Adrenal gland (tissue), 12 donors: ENCODE results near the gene BBOX1. TPM values are rescaled to one million over a fixed set of nuclear protein-coding genes. Genes with fewer than 3 reads are reported as not detected.

Source experiments
- DNase-seq, 7 donors: peaks; one replicate each; pipeline ENCODE4 v3.0.0-alpha.2; 2019 to 2020
- H3K27ac ChIP-seq, 5 donors: fragments of 200-600 bp; sonication (generic) in 4 of 5; 1 replicate in 3 of 5; 2 replicates in 2 of 5; pipeline versions ENCODE4 v1.5.1 to v1.8.0; 2016 to 2020; ENCODE audit warnings: mild to moderate bottlenecking in 1 of 5
- H3K27me3 ChIP-seq: fragments of 200-600 bp; 2 replicates; pipeline ENCODE4 v1.8.0; 2021
- H3K36me3 ChIP-seq, 2 donors: fragments of 200-600 bp; replicated peaks in 1 of 2; 1 replicate in 1 of 2; 2 replicates in 1 of 2; pipeline versions ENCODE4 v1.5.1 to v1.8.0; 2018 to 2022
- H3K4me1 ChIP-seq, 2 donors: fragments of 200-600 bp; replicated peaks in 1 of 2; 1 replicate in 1 of 2; 2 replicates in 1 of 2; pipeline versions ENCODE4 v1.5.1 to v1.8.0; 2018 to 2021
- H3K4me3 ChIP-seq, 4 donors: fragments of 200-600 bp; sonication (generic) in 3 of 4; one replicate each; pipeline ENCODE4 v1.5.1; 2016 to 2018
- H3K9me3 ChIP-seq, 3 donors: fragments of 200-600 bp; sonication (generic) in 1 of 3; replicated peaks in 1 of 3; 1 replicate in 2 of 3; 2 replicates in 1 of 3; pipeline versions ENCODE4 v1.5.1 to v1.8.0; 2016 to 2021
- CTCF ChIP-seq, 6 experiments: fragments of 450-650 bp in 4 of 6; fragments of 200-600 bp in 2 of 6; sonication (generic) in 1 of 6; IDR thresholded peaks; 1 replicate in 5 of 6; 2 replicates in 1 of 6; pipeline versions ENCODE4 v1.5.1 to v1.8.0; 2016 to 2021; ENCODE audit warnings: antibody characterized with exemption in 6 of 6, mild to moderate bottlenecking in 2 of 6, moderate library complexity in 1 of 6
- POLR2A ChIP-seq, 2 donors: fragments of 450-650 bp; IDR thresholded peaks; one replicate each; pipeline ENCODE4 v1.6.1; 2017; ENCODE audit warnings: antibody characterized with exemption in 2 of 2, mild to moderate bottlenecking in 2 of 2, moderate library complexity in 1 of 2
- WGBS, 4 donors: extraction: QIAGEN DNeasy Blood & Tissue Kit in 2 of 4; methylation state at CpG; one replicate each; pipeline versions ENCODE4 v1.1.5 to v1.1.7; 2013 to 2017; 5-methylcytosine and 5-hydroxymethylcytosine counted together
- intact Hi-C, 2 donors: fragments of 100-400 bp; cut with DNase I; formaldehyde crosslinking; loops; one replicate each; pipeline versions ENCODE4 v1.14.1 to v1.15.0; 2022 to 2023
- polyA plus RNA-seq, 3 donors: library from polyadenylated mRNA; stranded (reverse); fragments of 200-250 nt in 2 of 3; fragments of 350-450 nt in 1 of 3; fragmentation: Illumina TruSeq in 1 of 3; extraction: RNeasy Lipid Tissue Mini Kit (QIAGEN cat#74804) in 1 of 3; gene quantifications; one replicate each; pipeline ENCODE4 v1.2.3, GENCODE V29; 2013 to 2014
- total RNA-seq, 9 donors: library from RNA; depleted of rRNA in 4 of 9; stranded (reverse); fragments of >200 nt in 4 of 9; fragments of 120-200 nt in 1 of 9; fragmentation: NEBNext Ultra II Directional in 1 of 9; extraction: Animal tissue kit (Norgen Biotek cat#: 25700) in 1 of 9; gene quantifications; one replicate each; pipeline versions ENCODE4 v1.1.0 to v1.2.4, GENCODE V29; 2013 to 2023
- donor health status: healthy with polysubstance abuse.
- donor health status: Bipolar disorder and iron deficiency.
- donor health status: DM: yes; HTN: yes; CAD: no.
- donor health status: DM: no; HTN: no; CAD: no.
- donor health status: DM: no; HTN: no; CAD: no.
- donor health status: DM: yes; HTN: yes; CAD: no.

Gene BBOX1
- total and polyA plus RNA-seq, 12 donors: 0.28 TPM; not detected in 11

- intact Hi-C loops: no loop called here
- WGBS, 4 donors: 56 to 66% (median 59%) methylated on average over 5 to 6 of the region's 6 CpGs
- no peak for DNase-seq
- H3K27me3 ChIP-seq: no peaks in the 10 kb centered on the region
- no peaks in the 10 kb centered on the region for H3K9me3 ChIP-seq
- no peaks in the 10 kb centered on the region for H3K36me3 ChIP-seq
- TF ChIP-seq POLR2A (IDR thresholded peaks at IDR 0.05): no peak
- no peak for TF ChIP-seq CTCF (IDR thresholded peaks at IDR 0.05)
- H3K4me3 ChIP-seq: no peak overlapping the region
- H3K4me1 ChIP-seq: no peaks in the 10 kb centered on the region
- no peak overlapping the region for H3K27ac ChIP-seq
Observed at GRCh38 chr11:27055065-27055682, 14.6 kb downstream of the BBOX1 start.

DNA sequence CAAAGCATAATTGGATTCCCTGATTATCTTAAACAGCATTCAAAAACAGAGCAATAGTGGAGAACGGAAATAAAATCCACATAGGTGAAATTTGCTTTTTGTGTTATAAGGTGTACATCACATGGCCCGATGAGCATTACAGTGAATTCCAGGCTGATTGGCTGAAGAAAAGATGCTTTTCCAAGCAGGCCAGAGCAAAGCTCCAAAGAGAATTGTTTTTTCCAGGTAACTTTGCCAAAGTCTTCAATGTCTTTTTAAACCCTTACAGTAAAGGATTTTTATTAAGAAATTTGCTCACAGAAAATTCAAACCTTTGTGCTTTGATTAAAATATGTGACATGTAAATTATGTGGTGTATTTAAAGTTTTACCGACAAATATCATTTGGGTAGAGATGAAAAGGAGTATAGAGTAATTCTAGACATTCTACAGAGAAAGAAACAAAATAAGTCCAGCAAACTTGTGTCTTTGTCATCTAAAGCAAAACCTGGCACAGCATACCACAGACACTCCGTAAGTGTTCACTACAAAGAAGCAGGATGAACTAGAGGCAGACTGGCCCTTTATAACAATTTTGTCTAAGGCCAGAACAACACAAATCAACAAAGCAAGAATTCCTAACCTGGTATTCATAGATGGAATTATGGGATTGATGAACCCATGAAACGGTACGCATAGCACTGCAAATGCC is 16.6 kb downstream of the BBOX1 start:
- WGBS, 4 donors: 81 to 86% (median 82%) methylated on average over 6 of the region's 6 CpGs
- intact Hi-C loops: no loop called here
- no peak for DNase-seq
- Histone ChIP-seq H3K27me3 (no peaks in the 10 kb centered on the region), H3K27ac (no peak overlapping the region), H3K4me1 (no peaks in the 10 kb centered on the region), H3K9me3 (no peaks in the 10 kb centered on the region), H3K4me3 (no peak overlapping the region), H3K36me3 (no peaks in the 10 kb centered on the region)
- TF ChIP-seq POLR2A (IDR thresholded peaks at IDR 0.05): no peak
- no peak for TF ChIP-seq CTCF (IDR thresholded peaks at IDR 0.05)

GRCh38 chr11:27058456-27058855 is 17.8 kb downstream of the BBOX1 start:
- no peak overlapping the region for H3K27ac ChIP-seq
- WGBS, 4 donors: 70 to 87% (median 81%) methylated on average over 1 of the region's 1 CpG
- H3K4me3 ChIP-seq: no peak overlapping the region
- H3K4me1 ChIP-seq: no peaks in the 10 kb centered on the region
- H3K27me3 ChIP-seq: no peaks in the 10 kb centered on the region
- no peaks in the 10 kb centered on the region for H3K9me3 ChIP-seq
- intact Hi-C loops: no loop called here
- H3K36me3 ChIP-seq: no peaks in the 10 kb centered on the region
- TF ChIP-seq CTCF (IDR thresholded peaks at IDR 0.05) (no peak), POLR2A (IDR thresholded peaks at IDR 0.05) (no peak)
- no peak for DNase-seq

DNA sequence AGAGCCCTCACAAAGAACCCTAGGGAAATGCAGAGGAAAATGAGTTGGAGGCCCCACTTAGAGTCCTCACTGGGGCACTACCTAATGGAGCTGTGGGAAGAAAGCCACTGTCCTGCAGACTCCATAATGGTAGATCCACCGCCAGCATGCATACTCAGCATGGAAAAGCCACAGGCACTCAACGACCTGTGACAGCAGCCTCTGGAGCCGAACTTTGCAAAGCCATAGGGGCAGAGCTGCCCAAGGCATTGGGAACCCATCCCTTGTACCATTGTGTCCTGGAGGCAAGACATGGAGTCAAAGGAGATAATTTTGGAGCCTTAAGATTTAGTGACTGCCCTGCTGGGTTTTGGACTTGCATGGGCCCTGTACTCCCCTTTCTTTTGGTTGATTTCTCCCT is 18.8 kb downstream of the BBOX1 start:
- Histone ChIP-seq H3K36me3 (no peaks in the 10 kb centered on the region), H3K4me1 (no peaks in the 10 kb centered on the region), H3K27me3 (no peaks in the 10 kb centered on the region), H3K9me3 (no peaks in the 10 kb centered on the region), H3K4me3 (no peak overlapping the region), H3K27ac (no peak overlapping the region)
- no peak for TF ChIP-seq CTCF (IDR thresholded peaks at IDR 0.05)
- intact Hi-C loops: no loop called here
- WGBS, 4 donors: 66 to 100% (median 67%) methylated on average over 1 to 3 of the region's 3 CpGs
- DNase-seq: no peak
